GM21717 (cell line): ENCODE measurements around the gene ZNF670.

Experiments
- ATAC-seq: cut with Tn5 transposase; IDR thresholded peaks from one replicate; pipeline ENCODE4 v1.9.1; 2021; ENCODE audit warnings: mild to moderate bottlenecking, moderate library complexity; ENCODE audit not compliant: unreplicated experiment

Gene ZNF670

DNA sequence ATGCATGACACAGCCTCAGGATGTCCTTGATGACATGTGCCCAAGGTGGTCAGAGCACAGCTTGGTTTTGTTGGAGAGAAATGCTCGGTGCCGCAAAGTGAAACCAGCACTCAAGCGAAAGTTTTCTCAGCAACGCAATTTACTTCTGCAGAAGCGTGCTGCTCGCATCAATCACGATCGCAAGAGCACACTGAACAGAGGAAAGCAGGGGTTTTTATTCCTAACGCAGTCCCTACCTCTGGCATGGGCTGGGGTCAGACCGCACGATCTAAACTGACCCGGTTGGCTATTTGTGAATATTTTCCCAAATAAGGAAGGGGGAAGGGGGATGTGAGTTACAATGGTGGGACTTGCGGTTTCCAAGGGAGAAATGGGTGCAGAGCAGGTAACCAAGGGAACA, 26.4 kb upstream of the ZNF670 start:
- no peak for ATAC-seq

DNA sequence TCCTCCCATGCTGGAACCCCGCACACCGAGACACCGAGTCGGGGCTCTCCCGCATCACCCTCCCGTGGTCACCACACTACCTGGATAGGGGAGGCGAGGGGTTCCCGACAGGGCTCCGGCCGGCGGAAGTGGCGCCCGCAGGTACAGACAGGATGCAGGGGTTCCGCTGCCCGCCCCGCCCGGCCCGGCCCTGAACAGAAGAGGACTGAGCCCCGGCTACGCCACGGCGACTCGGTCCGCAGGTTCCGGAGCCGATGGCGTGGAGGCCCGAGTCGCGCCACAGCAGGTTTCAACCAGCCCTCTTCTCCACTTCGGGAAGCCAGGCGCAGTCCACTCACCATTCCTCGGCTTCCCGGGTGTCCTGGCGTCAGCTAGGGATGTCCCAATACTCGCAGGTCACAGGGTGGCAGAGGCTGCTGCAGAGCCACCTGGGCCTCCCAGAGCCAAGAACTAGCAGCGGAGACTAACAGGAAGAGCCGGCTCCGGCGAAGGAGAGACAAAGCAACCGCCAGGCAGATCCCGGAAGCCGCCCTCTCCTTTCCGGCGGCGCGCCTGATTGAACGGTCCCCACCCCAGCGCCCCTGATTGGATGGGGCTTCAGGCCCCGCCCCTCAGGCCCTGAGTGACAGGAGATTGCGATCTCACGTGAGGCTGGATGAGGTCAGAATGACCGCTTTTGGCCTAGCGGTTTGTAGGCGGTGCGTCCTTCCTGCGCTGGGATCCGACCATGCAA, 25.4 kb upstream of the ZNF670 start, which contains the start of gene ZNF669:
TSS of gene ZNF669 (minus strand) at position 498 of the 733 bp plus-strand sequence. CDS start at position 341, 157 bp downstream.
- peak; percentile 100 for ATAC-seq

DNA sequence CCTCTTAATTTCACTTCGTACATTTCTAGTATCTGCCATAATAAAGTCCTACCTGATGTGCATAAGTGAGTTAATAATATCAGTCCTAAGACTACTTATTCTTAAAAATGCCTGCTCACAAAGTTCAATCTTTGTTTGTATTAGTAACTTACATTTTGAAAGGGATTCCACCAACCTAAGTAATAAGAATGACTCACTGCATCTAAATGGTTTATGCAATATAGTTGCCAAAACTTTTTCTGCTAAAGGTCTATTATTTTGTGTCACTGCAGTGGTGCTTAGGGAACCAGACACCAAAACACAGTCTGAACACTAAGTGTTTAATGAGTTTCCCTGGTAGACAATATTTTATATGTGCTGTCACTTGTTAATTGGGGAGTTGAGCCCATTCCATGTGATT, 23.8 kb upstream of the ZNF670 start:
- no peak for ATAC-seq

DNA sequence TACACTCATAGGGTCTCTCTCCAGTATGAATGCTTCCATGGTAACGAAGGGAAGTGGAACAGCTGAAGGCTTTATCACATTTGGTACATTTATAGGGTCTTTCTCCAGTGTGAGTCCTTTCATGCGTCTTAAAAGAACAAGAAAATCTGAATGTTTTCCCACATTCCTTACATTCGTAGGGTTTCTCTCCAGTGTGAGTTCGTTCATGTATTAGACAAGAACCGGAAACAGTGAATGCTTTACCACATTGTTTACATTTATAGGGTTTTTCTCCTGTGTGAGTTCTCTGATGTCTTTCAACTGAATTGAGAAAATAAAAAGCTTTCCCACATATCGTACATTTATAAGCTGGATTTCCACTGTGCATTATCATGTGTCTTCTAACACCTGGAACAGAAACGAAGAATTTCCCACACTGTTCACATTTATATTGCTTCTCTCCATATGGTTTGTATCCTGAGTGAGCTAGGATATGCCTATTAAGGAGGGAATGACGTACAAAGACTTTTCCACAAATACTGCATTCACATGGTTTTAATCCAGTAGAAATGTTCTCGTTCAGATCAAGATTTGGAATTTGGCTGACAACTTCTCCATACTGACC, 22.2 kb upstream of the ZNF670 start:
- ATAC-seq, result no peak

DNA sequence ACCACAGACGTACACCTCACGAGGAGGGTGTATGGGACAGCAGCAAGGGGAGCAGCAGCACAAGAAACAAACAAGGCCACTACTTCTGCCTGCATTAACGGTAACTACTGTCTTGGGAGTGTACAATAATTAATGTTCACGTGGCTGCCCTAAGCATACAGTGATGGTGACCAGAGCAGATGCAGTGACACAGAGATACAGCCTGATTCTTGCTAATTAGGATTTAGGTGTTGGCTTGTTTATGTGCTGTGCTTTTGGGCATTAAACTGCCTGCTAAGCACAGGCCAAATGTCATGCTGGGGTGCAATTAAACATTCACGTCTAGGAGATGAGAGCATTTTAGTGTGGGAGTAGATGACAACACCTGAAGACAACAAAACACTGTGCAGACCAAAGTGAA, 18.3 kb upstream of the ZNF670 start:
- ATAC-seq, result no peak

DNA sequence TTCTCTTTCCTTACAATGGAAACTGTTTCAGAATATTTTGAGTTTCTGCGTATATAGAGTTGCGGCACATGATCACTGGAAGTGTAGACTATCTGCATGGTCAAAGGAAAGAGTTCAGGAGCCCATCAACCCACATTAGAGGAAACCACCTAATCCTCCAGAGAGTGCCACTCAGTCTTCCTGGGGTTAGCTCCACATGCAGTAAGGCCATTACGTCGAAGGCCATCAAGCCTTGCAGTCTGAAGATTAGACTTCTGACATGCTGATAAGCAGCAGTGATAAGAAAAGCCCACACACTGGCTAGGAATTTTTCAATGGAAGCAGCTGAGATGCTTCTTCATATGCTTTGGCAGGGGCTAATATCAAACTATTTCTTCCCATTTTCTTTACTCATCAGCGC, 17.9 kb upstream of the ZNF670 start:
- no peak for ATAC-seq

DNA sequence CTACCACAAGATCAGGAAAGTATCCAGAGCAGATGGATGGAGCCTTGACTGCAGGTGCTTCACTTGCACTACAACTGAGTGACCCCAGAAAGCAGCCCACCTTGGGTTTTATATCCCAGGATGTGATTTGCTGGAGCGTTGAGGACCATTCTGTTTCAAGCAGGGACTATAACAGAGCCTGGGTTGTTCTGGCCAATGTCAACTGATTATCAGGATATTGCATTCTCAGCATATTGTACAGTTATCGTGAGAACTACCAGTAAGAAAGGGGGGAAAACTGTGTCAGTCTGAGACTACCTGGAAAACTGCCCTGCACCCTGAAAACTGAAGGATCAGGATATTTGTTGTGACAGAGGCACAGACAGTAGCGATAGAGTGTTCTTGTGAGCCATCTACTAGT, 17.5 kb upstream of the ZNF670 start:
- ATAC-seq, result no peak

DNA sequence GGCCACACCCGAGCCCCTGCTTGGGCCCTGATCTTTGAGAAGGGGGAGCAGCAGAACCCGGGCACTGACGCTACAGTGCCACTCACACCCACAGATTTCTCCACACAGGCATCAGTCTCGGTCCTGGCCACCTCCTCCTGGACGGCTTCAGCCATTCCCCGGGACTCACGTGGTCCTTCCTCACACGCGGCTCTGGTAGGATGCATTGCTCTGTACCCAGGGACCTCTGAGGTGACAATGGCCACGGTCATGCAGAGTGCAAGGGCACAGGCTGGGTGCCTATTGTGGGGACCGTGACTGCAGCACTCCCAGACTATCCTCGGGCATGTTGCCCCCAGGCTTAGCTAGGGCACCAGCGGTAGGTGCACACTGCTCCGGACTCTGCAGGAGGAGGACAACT, 11.8 kb upstream of the ZNF670 start:
- ATAC-seq, result no peak

DNA sequence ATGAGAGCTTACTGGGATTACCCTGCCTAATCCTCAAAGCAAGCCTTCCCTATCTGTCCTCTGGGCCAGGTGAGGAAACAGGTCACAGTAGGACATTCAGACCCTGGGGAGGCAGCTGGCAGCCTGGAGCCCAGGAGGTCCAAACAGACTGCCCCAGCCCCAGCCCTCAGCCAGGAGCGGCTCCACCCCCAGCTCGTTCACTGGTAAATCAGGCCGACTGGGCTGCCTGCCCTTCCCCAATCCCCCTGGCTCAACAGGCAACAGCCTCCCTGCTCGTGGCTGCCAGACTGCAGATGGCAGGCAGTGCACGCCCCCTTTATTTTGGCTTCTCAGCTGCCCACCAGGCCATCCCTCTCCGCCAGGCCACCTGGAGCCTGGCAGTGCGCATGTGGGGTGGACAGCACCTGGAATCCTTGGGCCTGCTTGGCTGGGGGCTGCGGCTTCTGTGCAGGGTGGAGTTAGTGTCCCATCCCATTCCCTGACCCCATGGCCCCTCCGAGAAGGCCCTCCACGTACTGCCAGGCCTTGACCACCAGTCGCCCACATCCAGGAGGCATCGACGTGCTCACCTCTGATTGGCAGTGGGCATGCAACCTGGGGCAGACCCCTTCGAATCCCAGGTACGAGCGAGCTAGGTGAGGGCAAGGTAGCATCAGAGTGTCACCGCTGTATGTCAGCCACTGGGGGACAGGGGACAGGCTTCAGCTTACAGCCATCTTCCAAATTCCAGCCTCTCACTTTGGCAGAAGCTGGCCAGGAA, 11.2 kb upstream of the ZNF670 start:
- ATAC-seq, result no peak

DNA sequence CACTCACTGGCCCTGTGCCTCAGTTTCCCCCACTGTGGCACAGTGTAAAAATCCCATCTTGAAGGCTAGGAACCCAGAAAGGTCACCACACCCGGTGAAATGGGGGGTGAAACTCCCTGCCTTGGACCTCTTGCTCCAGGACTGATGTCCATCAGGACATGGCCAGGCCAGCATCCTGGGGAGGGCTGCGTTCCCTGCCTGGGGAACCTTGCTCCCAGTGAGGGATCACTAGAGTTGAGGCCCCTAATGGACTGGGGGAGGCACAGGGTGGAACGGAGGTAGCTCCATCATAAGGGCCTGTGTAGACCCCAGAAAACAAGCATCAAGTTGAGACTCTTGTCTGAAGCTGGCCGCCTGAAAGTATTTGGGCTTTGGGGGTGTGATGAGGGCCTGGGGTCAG, 10.4 kb upstream of the ZNF670 start:
- no peak for ATAC-seq

DNA sequence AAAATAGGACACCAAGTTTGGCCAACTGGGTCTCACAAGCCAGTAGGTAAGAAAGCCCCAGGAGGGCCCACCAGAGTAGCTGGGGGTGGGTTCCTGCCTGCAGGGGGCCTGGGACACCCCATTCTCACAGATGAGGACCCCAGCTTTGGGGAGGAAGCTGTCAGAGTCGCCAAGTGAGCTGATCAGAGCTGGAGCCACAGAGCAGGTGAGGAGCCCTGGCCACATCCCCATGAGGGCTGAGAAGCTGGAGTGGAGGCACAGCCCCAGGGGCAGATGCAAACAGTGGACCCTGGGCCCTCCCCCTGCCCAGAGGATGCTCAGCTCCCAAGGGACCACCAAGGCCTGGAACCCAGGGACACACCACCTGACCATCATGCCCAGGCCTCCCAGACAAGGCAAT, 8.6 kb upstream of the ZNF670 start:
- no peak for ATAC-seq

DNA sequence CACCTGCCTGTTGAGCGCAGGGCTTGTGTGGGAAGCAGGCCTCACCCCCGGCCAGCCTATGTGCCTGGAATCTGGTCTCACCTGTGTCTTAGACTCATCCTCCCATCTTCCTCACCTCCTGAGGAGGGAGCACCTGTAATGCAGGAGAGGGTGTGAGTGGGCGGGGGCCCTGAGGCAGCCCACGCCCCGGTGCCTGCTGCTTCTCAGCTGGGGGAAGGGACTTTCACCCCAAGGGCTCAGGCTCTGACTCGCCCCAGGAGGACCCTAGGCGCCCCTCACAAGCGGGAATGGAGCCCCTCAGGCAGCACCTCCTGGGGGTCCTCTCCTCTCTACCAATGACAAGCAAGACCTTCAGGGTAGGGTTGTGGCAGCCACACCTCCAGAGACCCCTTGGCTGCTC, 6.7 kb upstream of the ZNF670 start:
- no peak for ATAC-seq

DNA sequence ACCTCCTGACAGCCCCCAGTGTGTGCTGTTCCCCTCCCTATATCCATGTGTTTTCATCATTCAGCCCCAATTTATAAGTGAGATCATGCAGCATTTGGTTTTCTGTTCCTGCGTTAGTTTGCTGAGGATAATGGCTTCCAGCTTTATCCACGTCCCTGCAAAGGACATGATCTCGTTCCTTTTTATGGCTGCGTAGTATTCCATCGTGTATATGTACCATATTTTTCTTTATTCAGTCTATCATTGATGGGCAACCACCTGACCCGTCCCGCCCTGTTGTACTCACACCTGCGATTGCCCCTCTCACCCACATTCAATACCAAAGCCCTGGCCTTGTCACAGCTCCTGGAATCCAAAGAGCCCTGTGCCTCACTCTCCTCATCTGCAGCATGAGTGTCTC, 6.2 kb upstream of the ZNF670 start:
- ATAC-seq, result no peak

DNA sequence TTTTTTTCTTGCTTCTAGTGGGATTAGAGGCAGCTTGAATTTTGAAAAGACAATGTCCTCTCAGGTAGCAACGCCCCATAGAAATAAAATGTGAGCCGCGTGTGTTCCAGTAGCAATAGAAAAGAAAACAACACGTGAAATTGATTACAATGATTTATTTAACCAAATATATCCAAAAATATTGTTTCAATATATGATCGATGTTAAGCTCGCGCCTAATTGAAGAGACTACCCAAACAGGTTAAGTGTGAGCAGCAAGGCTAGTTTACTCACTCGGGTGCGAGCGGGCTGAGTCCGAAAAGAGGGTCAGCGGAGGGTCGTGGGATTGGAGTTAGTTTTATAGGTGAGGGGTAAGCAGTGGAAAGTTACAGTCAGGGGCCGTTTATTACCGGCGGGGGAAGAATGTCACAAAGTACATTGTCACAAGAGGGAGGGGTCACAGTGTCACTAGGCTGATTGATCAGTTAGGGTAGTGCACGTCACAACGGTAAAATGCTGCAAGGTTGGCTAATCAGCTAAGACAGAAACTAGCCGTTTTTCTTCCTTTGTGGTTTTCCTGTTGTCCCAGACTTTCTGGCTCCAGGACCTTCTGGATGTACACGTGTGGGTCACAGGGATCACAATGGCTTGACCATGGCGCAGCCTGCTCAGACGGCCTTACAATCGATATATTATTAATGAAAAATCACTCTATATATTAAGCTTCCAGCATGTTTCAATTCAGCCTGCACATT, 697 bp upstream of the ZNF670 start:
- ATAC-seq, result no peak

DNA sequence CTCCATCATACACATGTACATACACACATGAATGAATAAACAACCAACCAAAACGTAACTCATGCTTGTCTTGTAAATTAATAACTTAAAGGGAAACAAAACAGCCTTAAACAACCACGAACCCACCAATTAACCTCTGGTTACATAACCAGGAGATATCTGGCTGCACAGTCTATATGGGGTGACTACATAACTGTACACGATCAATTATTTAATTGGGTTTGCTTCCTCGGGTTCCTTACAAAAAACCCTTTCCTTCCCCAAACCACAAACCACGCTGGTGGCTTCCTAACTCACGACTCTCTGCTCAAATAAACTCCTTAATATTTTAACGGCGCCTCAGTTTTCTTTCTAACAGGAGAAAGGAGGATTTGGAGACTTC, 744 bp downstream of the ZNF670 start:
- ATAC-seq, result no peak

DNA sequence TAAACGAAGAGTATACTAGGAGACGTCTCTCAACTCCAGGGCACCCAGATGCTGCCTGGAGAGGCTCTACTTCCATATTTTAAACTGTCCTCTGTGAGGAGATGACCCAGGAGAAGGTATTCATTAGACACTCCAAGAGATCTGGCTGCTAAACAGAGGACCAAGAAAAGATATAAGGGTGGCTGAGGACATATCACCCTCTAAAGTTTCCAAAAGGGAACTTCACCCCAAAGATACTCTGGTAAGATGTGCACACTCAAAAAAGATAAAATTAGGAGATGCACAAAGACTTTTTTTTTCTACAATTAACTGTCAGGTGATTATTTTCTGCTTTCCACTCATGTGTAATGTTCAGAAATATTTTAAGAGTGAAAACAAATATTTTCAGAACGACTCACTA, 1.4 kb downstream of the ZNF670 start:
- no peak for ATAC-seq

DNA sequence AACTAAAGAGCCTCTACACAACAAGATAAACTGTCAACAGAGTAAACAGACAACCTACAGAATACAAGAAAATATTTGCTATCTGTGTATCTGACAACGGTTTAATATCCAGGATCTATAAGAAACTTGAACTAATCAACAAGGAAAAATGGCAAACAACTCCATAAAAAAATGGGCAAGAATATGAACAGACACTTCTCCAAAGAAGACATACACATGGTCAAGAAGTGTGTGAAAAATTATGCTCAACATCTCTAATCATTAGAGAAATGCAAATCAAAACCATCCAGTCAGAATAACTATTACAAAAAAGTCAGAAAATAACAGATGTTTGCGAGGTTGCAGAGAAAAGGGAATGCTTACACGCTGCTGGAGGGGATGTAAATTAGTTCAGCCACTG, 8.0 kb downstream of the ZNF670 start:
- ATAC-seq, result no peak

DNA sequence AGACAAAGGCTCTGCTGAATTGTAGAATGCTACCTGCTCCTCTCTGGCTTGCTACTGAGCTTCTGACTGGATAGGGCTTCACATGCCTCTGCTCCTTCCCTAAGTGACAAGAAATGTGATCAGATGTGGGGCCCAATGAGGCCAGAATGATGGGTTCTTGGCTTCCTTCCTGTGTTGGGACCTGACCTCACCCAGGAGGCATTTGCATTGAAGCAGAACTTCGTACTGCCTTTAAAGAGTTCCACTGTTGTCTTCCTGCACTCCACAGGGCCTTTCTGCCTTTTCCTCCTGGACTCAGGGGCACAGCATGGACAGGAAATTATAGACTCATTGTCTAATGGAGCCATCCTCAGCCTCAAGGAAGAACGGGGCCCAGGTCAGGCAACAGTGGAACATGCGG, 14.3 kb downstream of the ZNF670 start:
- no peak for ATAC-seq

DNA sequence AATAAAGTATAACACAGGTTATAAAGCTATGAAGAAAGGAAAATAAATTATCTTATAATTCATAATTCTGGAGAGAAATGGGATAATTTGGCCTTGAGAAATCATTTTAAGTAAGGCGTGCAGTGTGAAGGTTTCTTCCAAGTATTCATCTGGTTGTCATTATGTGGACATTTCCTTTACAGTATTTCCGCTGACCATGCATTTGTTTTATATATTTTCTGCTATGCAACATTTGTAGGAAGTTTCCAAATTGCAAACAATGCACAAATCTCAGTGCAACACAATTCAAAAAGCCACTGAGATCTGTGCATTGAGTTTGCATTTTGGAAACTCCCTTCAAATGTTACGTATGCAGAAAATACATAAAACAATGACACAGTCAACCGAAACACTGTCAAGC, 17.8 kb downstream of the ZNF670 start:
- no peak for ATAC-seq

DNA sequence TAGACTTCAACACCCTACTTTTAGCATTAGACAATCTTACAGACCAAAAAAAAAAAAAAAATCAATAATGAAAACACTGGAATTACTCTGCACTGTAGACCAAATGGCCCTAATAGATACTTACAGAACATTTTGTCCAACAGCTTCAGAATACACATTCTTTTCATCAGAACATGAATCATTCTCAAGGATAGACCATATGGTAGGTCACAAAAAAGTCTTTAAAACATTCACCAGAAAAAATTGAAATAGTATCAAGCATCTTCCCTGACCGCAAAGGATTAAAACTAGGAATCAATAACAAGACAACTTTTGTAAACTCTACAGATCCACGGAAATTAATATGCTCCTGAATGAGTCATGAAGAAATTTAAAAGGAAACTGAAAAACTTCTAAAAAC, 22.5 kb downstream of the ZNF670 start:
- no peak for ATAC-seq

DNA sequence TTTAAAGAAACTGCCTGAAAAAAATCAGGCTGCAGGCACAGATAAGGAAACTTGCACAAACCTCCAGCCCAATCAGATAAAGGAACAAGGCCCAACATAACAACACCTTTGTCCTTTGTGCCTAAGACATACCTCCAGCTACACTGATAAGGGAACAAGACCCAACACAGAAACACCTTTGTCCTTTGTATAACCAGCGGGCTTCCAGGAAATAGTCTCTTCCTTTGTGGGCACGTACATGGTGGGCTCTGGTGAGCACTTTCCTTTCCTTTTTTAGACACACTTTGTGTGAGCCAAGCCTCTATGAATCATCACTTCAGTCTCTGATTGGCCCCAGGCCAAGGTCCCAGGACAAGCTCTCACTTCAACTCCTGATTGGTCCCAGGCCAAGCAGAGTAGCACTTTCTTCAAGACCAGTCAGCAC, 23.6 kb downstream of the ZNF670 start:
- no peak for ATAC-seq
